ENCODE data around the gene BTBD19.
A peak's percentile ranks its signal among the peaks of the same experiment; 100 is the strongest.

BTBD19 gene

DNA sequence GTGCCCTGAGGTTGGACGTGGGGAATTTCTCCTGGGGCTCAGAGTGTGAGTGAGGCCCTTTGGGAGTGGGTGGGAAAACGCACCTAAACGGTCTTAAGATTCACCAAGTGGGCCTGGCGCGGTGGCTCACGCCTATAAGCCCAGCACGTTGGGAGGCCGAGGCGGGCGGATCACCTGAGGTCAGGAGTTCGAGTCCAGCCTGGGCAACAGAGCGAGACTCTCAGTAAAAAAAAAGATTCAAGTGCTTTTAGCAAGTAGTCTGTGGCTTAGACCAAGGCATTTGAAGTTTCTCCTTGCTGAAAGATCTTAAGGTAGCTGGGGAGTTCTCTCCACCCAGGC is 31.6 kb upstream of the BTBD19 start:
- Histone ChIP-seq H3K4me1 (ENCODE audit: insufficient read depth, insufficient read length) (peaks cover 11% of the 10 kb centered on the region), H3K9ac (ENCODE audit: insufficient read length, low read depth) (peak overlapping the region; percentile 100), H3K9me3 (ENCODE audit: insufficient read depth, low read length) (no peaks in the 10 kb centered on the region), H3K36me3 (ENCODE audit: insufficient read depth, insufficient read length, low read length) (peaks cover 62% of the 10 kb centered on the region), H3K27me3 (ENCODE audit: insufficient read depth, insufficient read length) (no peaks in the 10 kb centered on the region), H3K4me3 (ENCODE audit: insufficient read length, low read depth) (peak overlapping the region; percentile 100)
- TF ChIP-seq YY1 (IDR thresholded peaks at IDR 0.05; ENCODE audit: insufficient read depth, insufficient read length) (no peak), ZNF274 (IDR thresholded peaks at IDR 0.05; ENCODE audit: low read depth, low read length) (no peak), SUZ12 (IDR thresholded peaks at IDR 0.05; ENCODE audit: extremely low read depth, insufficient read depth, insufficient read length) (no peak)
- no peak for DNase-seq (ENCODE audit: low read depth, low spot score)

DNA sequence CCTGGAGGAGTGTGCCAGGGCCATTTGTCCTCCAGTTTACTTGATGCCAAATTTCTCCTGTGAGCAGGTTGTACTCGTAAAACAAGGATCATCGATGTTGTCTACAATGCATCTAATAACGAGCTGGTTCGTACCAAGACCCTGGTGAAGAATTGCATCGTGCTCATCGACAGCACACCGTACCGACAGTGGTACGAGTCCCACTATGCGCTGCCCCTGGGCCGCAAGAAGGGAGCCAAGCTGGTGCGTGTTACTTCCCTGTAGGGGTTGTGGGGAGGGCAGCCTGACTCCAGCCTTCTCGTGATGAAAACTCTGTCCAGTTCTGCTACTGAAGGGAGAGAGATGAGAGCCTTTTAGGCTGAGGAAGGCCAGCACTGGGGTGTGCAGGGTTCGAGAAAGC is 30.8 kb upstream of the BTBD19 start:
- Histone ChIP-seq H3K27me3 (ENCODE audit: insufficient read depth, insufficient read length) (no peaks in the 10 kb centered on the region), H3K4me1 (ENCODE audit: insufficient read depth, insufficient read length) (peaks cover 11% of the 10 kb centered on the region), H3K36me3 (ENCODE audit: insufficient read depth, insufficient read length, low read length) (peaks cover 66% of the 10 kb centered on the region), H3K4me3 (ENCODE audit: insufficient read length, low read depth) (peak overlapping the region; percentile 100), H3K9me3 (ENCODE audit: insufficient read depth, low read length) (no peaks in the 10 kb centered on the region), H3K9ac (ENCODE audit: insufficient read length, low read depth) (peak overlapping the region; percentile 100)
- DNase-seq (ENCODE audit: low read depth, low spot score) = no peak
- TF ChIP-seq SUZ12 (IDR thresholded peaks at IDR 0.05; ENCODE audit: extremely low read depth, insufficient read depth, insufficient read length) (no peak), YY1 (IDR thresholded peaks at IDR 0.05; ENCODE audit: insufficient read depth, insufficient read length) (no peak), ZNF274 (IDR thresholded peaks at IDR 0.05; ENCODE audit: low read depth, low read length) (no peak)

- Histone ChIP-seq H3K36me3 (ENCODE audit: insufficient read depth, insufficient read length, low read length) (peaks cover 66% of the 10 kb centered on the region), H3K9ac (ENCODE audit: insufficient read length, low read depth) (peak overlapping the region; percentile 100), H3K4me1 (ENCODE audit: insufficient read depth, insufficient read length) (peaks cover 11% of the 10 kb centered on the region), H3K27me3 (ENCODE audit: insufficient read depth, insufficient read length) (no peaks in the 10 kb centered on the region), H3K9me3 (ENCODE audit: insufficient read depth, low read length) (no peaks in the 10 kb centered on the region), H3K4me3 (ENCODE audit: insufficient read length, low read depth) (peak overlapping the region; percentile 100)
- TF ChIP-seq ZNF274 (IDR thresholded peaks at IDR 0.05; ENCODE audit: low read depth, low read length) = no peak
- no peak for TF ChIP-seq YY1 (IDR thresholded peaks at IDR 0.05; ENCODE audit: insufficient read depth, insufficient read length)
- TF ChIP-seq SUZ12 (IDR thresholded peaks at IDR 0.05; ENCODE audit: extremely low read depth, insufficient read depth, insufficient read length) = no peak
- no peak for DNase-seq (ENCODE audit: low read depth, low spot score)
These were observed 30.2 kb upstream of the BTBD19 start for GRCh38 chr1:44777969-44778635.

- H3K9me3 ChIP-seq (ENCODE audit: insufficient read depth, low read length) = no peaks in the 10 kb centered on the region
- TF ChIP-seq YY1 (IDR thresholded peaks at IDR 0.05; ENCODE audit: insufficient read depth, insufficient read length) (no peak), SUZ12 (IDR thresholded peaks at IDR 0.05; ENCODE audit: extremely low read depth, insufficient read depth, insufficient read length) (no peak), ZNF274 (IDR thresholded peaks at IDR 0.05; ENCODE audit: low read depth, low read length) (no peak)
- H3K36me3 ChIP-seq (ENCODE audit: insufficient read depth, insufficient read length, low read length) = peaks cover 66% of the 10 kb centered on the region
- no peak for DNase-seq (ENCODE audit: low read depth, low spot score)
- H3K4me3 ChIP-seq (ENCODE audit: insufficient read length, low read depth) = no peak overlapping the region
- H3K9ac ChIP-seq (ENCODE audit: insufficient read length, low read depth) = no peak overlapping the region
- peaks cover 3% of the 10 kb centered on the region for H3K27me3 ChIP-seq (ENCODE audit: insufficient read depth, insufficient read length)
- peaks cover 14% of the 10 kb centered on the region for H3K4me1 ChIP-seq (ENCODE audit: insufficient read depth, insufficient read length)
These were observed 29.4 kb upstream of the BTBD19 start for GRCh38 chr1:44778705-44779576.

DNA sequence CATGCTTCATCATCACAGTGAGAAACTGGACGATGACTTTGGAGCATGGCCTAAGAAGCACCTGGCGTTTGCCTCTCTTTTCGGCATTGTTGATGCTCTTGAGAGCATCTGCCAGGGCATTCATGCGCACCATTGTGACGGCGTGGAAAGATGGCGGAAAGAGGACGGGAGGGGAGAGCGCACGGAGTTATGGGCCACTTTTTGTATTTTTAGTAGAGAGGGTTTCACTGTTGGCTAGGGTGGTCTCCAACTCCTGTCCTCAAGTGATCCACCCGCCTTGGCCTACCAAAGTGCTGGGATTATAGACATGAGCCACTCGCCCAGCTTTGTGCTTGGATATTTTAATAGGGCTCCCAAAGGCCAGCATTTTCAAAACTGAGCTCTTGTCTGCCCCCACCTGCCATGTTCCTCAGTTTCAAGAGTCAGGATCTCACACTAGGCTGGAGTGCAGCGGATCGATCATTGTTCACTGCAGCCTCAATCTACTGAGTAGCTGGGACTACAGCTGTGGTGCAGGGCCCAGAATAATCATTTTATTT is 27.7 kb upstream of the BTBD19 start:
- no peak overlapping the region for H3K9ac ChIP-seq (ENCODE audit: insufficient read length, low read depth)
- H3K36me3 ChIP-seq (ENCODE audit: insufficient read depth, insufficient read length, low read length) = peaks cover 65% of the 10 kb centered on the region
- H3K27me3 ChIP-seq (ENCODE audit: insufficient read depth, insufficient read length) = peaks cover 16% of the 10 kb centered on the region
- H3K4me3 ChIP-seq (ENCODE audit: insufficient read length, low read depth) = no peak overlapping the region
- no peaks in the 10 kb centered on the region for H3K9me3 ChIP-seq (ENCODE audit: insufficient read depth, low read length)
- no peak for DNase-seq (ENCODE audit: low read depth, low spot score)
- no peak for TF ChIP-seq ZNF274 (IDR thresholded peaks at IDR 0.05; ENCODE audit: low read depth, low read length)
- no peak for TF ChIP-seq YY1 (IDR thresholded peaks at IDR 0.05; ENCODE audit: insufficient read depth, insufficient read length)
- no peak for TF ChIP-seq SUZ12 (IDR thresholded peaks at IDR 0.05; ENCODE audit: extremely low read depth, insufficient read depth, insufficient read length)
- peaks cover 17% of the 10 kb centered on the region for H3K4me1 ChIP-seq (ENCODE audit: insufficient read depth, insufficient read length)

- peaks cover 34% of the 10 kb centered on the region for H3K36me3 ChIP-seq (ENCODE audit: insufficient read depth, insufficient read length, low read length)
- H3K9me3 ChIP-seq (ENCODE audit: insufficient read depth, low read length) = no peaks in the 10 kb centered on the region
- peaks cover 27% of the 10 kb centered on the region for H3K27me3 ChIP-seq (ENCODE audit: insufficient read depth, insufficient read length)
- peak overlapping the region; percentile 53 for H3K4me3 ChIP-seq (ENCODE audit: insufficient read length, low read depth)
- TF ChIP-seq SUZ12 (IDR thresholded peaks at IDR 0.05; ENCODE audit: extremely low read depth, insufficient read depth, insufficient read length) = no peak
- peak overlapping the region; percentile 92 for H3K9ac ChIP-seq (ENCODE audit: insufficient read length, low read depth)
- H3K4me1 ChIP-seq (ENCODE audit: insufficient read depth, insufficient read length) = peaks cover 20% of the 10 kb centered on the region
- no peak for DNase-seq (ENCODE audit: low read depth, low spot score)
These were observed 24.6 kb upstream of the BTBD19 start for GRCh38 chr1:44783697-44784093.
